ENCODE measurements around the gene SPECC1. TPM values are rescaled to one million over a fixed set of nuclear protein-coding genes. Genes with fewer than 3 reads are reported as not detected.
A peak's percentile ranks its signal among the peaks of the same experiment; 100 is the strongest.

SPECC1 gene
- total and polyA plus RNA-seq, 9 of the 15 experiments (the other 6 are each of a cell fraction or from before 2014, with no cell fraction given), result 2.4 to 19.6 (median 14.7) TPM

DNA sequence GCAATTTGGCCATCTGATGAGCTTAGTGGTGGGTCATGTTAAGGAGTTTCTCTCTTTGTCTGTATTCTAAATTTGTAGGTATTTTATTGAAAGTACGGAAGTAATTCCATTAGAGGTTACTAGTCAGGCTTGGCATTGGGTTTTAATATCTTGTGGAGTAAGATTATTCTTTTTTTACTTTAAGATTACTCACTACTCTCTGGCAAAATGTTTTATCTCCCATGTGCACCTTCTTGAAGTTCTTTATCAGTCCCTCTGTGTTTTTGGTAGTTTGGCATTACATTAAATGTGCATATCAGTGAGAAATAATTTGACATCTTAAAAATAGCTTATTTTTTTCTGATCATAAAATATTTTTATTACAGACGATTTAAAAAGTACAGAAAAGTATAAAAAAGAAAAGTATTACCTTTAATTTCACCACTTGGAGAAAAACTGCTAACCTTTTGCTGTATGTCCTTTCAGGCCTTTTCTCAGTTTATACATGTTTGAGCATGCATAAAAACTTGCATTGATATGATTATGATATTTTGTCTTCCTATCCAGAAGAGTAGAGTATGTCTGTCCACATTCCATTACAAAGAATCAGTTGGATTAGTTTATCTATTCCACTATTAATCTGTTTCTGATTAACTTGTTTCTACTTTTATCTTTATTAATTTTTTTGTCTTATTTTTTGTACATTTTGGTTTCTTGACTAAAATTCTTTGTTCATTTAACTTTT, 198.3 kb downstream of the SPECC1 start (continued):
- TF ChIP-seq, protein P1, sequence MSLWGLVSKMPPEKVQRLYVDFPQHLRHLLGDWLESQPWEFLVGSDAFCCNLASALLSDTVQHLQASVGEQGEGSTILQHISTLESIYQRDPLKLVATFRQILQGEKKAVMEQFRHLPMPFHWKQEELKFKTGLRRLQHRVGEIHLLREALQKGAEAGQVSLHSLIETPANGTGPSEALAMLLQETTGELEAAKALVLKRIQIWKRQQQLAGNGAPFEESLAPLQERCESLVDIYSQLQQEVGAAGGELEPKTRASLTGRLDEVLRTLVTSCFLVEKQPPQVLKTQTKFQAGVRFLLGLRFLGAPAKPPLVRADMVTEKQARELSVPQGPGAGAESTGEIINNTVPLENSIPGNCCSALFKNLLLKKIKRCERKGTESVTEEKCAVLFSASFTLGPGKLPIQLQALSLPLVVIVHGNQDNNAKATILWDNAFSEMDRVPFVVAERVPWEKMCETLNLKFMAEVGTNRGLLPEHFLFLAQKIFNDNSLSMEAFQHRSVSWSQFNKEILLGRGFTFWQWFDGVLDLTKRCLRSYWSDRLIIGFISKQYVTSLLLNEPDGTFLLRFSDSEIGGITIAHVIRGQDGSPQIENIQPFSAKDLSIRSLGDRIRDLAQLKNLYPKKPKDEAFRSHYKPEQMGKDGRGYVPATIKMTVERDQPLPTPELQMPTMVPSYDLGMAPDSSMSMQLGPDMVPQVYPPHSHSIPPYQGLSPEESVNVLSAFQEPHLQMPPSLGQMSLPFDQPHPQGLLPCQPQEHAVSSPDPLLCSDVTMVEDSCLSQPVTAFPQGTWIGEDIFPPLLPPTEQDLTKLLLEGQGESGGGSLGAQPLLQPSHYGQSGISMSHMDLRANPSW (CRISPR knock-in tag; IDR thresholded peaks at IDR 0.05), result no peak
- no peak for TF ChIP-seq KDM2B (CRISPR knock-in tag; IDR thresholded peaks at IDR 0.05)
- no peak for TF ChIP-seq PCBP2 (IDR thresholded peaks at IDR 0.05; ENCODE audit: low read depth, low read length, poor library complexity, severe bottlenecking)
- TF ChIP-seq HCFC1 (IDR thresholded peaks at IDR 0.05; ENCODE audit: low read depth, low read length), result no peak
- TF ChIP-seq, protein P2, sequence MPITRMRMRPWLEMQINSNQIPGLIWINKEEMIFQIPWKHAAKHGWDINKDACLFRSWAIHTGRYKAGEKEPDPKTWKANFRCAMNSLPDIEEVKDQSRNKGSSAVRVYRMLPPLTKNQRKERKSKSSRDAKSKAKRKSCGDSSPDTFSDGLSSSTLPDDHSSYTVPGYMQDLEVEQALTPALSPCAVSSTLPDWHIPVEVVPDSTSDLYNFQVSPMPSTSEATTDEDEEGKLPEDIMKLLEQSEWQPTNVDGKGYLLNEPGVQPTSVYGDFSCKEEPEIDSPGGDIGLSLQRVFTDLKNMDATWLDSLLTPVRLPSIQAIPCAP (CRISPR knock-in tag; IDR thresholded peaks at IDR 0.05; ENCODE audit: borderline replicate concordance), result no peak
- no peak for TF ChIP-seq MAFG (tag; conservative IDR thresholded peaks at IDR 0.05)
- TF ChIP-seq ZNF197 (CRISPR knock-in tag; IDR thresholded peaks at IDR 0.05; ENCODE audit: low read depth), result no peak
- TF ChIP-seq, protein P3, sequence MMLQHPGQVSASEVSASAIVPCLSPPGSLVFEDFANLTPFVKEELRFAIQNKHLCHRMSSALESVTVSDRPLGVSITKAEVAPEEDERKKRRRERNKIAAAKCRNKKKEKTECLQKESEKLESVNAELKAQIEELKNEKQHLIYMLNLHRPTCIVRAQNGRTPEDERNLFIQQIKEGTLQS (IDR thresholded peaks at IDR 0.05), result no peak
- TF ChIP-seq, protein P3 (CRISPR knock-in tag; conservative IDR thresholded peaks at IDR 0.05), result no peak
- no peak for TF ChIP-seq SRSF3 (IDR thresholded peaks at IDR 0.05; ENCODE audit: insufficient read depth, low read length)
- TF ChIP-seq ZFP1 (CRISPR knock-in tag; IDR thresholded peaks at IDR 0.05), result no peak
- TF ChIP-seq ARID1B (IDR thresholded peaks at IDR 0.05), result peak; percentile 92
- TF ChIP-seq HDAC6 (IDR thresholded peaks at IDR 0.05; ENCODE audit: low read depth, low read length), result no peak
- TF ChIP-seq PML (IDR thresholded peaks at IDR 0.05; ENCODE audit: low read length), result 0 out of 2 replicates have a peak, but pooled peaks have one; percentile 28
- TF ChIP-seq, protein P4, sequence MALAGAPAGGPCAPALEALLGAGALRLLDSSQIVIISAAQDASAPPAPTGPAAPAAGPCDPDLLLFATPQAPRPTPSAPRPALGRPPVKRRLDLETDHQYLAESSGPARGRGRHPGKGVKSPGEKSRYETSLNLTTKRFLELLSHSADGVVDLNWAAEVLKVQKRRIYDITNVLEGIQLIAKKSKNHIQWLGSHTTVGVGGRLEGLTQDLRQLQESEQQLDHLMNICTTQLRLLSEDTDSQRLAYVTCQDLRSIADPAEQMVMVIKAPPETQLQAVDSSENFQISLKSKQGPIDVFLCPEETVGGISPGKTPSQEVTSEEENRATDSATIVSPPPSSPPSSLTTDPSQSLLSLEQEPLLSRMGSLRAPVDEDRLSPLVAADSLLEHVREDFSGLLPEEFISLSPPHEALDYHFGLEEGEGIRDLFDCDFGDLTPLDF (CRISPR knock-in tag; IDR thresholded peaks at IDR 0.05), result no peak
- TF ChIP-seq, protein P5, sequence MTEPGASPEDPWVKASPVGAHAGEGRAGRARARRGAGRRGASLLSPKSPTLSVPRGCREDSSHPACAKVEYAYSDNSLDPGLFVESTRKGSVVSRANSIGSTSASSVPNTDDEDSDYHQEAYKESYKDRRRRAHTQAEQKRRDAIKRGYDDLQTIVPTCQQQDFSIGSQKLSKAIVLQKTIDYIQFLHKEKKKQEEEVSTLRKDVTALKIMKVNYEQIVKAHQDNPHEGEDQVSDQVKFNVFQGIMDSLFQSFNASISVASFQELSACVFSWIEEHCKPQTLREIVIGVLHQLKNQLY (CRISPR knock-in tag; conservative IDR thresholded peaks at IDR 0.05), result no peak
- no peak for TF ChIP-seq TAF7 (tag; IDR thresholded peaks at IDR 0.05)
- no peak for TF ChIP-seq GTF2E2 (tag; IDR thresholded peaks at IDR 0.05)
- TF ChIP-seq L3MBTL2 (IDR thresholded peaks at IDR 0.05), result no peak
- no peak for TF ChIP-seq HSF4 (CRISPR knock-in tag; IDR thresholded peaks at IDR 0.05; ENCODE audit: borderline replicate concordance)
- no peak for TF ChIP-seq ZSCAN32 (CRISPR knock-in tag; IDR thresholded peaks at IDR 0.05)
